Measurements from ENCODE around the gene USP19. TPM values are rescaled to one million over a fixed set of nuclear protein-coding genes. Genes with fewer than 3 reads are reported as not detected.

USP19 gene
- total RNA-seq, 4 donors from 2014 or later, result 30.7 to 63.5 (median 45.4) TPM

GRCh38 chr3:49133226-49133951 is 12.8 kb upstream of the USP19 start:
- ATAC-seq (ENCODE audit: low FRiP score) (peak; percentile 85), DNase-seq (ENCODE audit: low spot score) (peak; percentile 59)
- TF ChIP-seq CTCF (IDR thresholded peaks at IDR 0.05), result no peak

- ATAC-seq (ENCODE audit: low FRiP score), result peak; percentile 74
- DNase-seq (ENCODE audit: low spot score), result peak; percentile 54
Measured at GRCh38 chr3:49132437-49133225, 12.0 kb upstream of the USP19 start, which contains the start of gene LAMB2. TSS of gene LAMB2 (minus strand) at chr3:49133050. CDS start at chr3:49132867, 183 bp downstream.

GRCh38 chr3:49132073-49132436 is 11.4 kb upstream of the USP19 start:
- ATAC-seq (ENCODE audit: low FRiP score), result no peak
- TF ChIP-seq CTCF (IDR thresholded peaks at IDR 0.05), result no peak
- DNase-seq (ENCODE audit: low spot score), result no peak

More at GRCh38 chr3:49132437-49133225, 12.0 kb upstream of the USP19 start, which contains the start of gene LAMB2:
- no peak for TF ChIP-seq CTCF (IDR thresholded peaks at IDR 0.05)

- ATAC-seq (ENCODE audit: low FRiP score) (no peak), DNase-seq (ENCODE audit: low spot score) (no peak)
- TF ChIP-seq CTCF (IDR thresholded peaks at IDR 0.05), result no peak
Measured at GRCh38 chr3:49131576-49131975, 11.0 kb upstream of the USP19 start.

- DNase-seq (ENCODE audit: low spot score), result no peak
- TF ChIP-seq CTCF (IDR thresholded peaks at IDR 0.05), result no peak
Measured at GRCh38 chr3:49131040-49131439, 10.4 kb upstream of the USP19 start.

GRCh38 chr3:49124991-49125670 is 4.5 kb upstream of the USP19 start:
- DNase-seq (ENCODE audit: low spot score) (no peak), ATAC-seq (ENCODE audit: low FRiP score) (no peak)
- TF ChIP-seq CTCF (IDR thresholded peaks at IDR 0.05), result no peak

More at GRCh38 chr3:49131040-49131439, 10.4 kb upstream of the USP19 start:
- no peak for ATAC-seq (ENCODE audit: low FRiP score)

Data from omental fat pad (tissue), 4 donors.